Measurements from ENCODE around the gene FMNL2. TPM values are rescaled to one million over a fixed set of nuclear protein-coding genes. Genes with fewer than 3 reads are reported as not detected.
"Not testable (repeated sequence)": the region's sequence is repeated elsewhere in the genome, so short reads cannot be mapped to it uniquely, and the experiment has no call there.

The FMNL2 gene
- total RNA-seq, 1 experiment from 2014 or later, result 43.1 TPM

- H3K36me3 ChIP-seq (ENCODE audit: insufficient read depth, low read length, poor library complexity, severe bottlenecking), result no peaks in the 10 kb centered on the region
- ChIA-PET CTCF (no interaction called here), POLR2A (ENCODE audit: low non-redundant PET) (interaction anchor here (0.6 kb wide), 1 partner anchor 14 kb away, joined by 3 read pairs; no protein-coding TSS in a partner anchor)
- H3K9me3 ChIP-seq (ENCODE audit: low read depth, low read length, poor library complexity, severe bottlenecking), result no peaks in the 10 kb centered on the region
- TF ChIP-seq CTCF (conservative IDR thresholded peaks at IDR 0.05; ENCODE audit: low read depth, low read length) (no peak), EZH2 (IDR thresholded peaks at IDR 0.05; ENCODE audit: borderline replicate concordance, low read depth, low read length, poor library complexity, severe bottlenecking) (no peak)
- no peak overlapping the region for H3K4me3 ChIP-seq (ENCODE audit: low read depth, low read length, poor library complexity, severe bottlenecking)
- no peaks in the 10 kb centered on the region for H3K27me3 ChIP-seq (replicated peaks; ENCODE audit: insufficient read depth, low read depth, low read length, poor library complexity)
- peaks cover 42% of the 10 kb centered on the region for H3K4me1 ChIP-seq (ENCODE audit: insufficient read depth, low read length, poor library complexity, severe bottlenecking)
- H3K27ac ChIP-seq (ENCODE audit: low read depth, low read length, poor library complexity, severe bottlenecking), result no peak overlapping the region
- BruUV-seq (replicated peaks), result no TSS peak
- DNase-seq (ENCODE audit: low spot score), result no peak
- intact Hi-C loops (cut with micrococcal nuclease; ENCODE audit: unreplicated experiment), result no loop called here
Observed at GRCh38 chr2:152470861-152471854, 136.2 kb downstream of the FMNL2 start.

GRCh38 chr2:152472481-152472887 lies 137.5 kb downstream of the FMNL2 start:
- Histone ChIP-seq H3K4me1 (ENCODE audit: insufficient read depth, low read length, poor library complexity, severe bottlenecking) (peaks cover 42% of the 10 kb centered on the region), H3K27me3 (replicated peaks; ENCODE audit: insufficient read depth, low read depth, low read length, poor library complexity) (no peaks in the 10 kb centered on the region), H3K4me3 (ENCODE audit: low read depth, low read length, poor library complexity, severe bottlenecking) (no peak overlapping the region), H3K9me3 (ENCODE audit: low read depth, low read length, poor library complexity, severe bottlenecking) (no peaks in the 10 kb centered on the region), H3K36me3 (ENCODE audit: insufficient read depth, low read length, poor library complexity, severe bottlenecking) (no peaks in the 10 kb centered on the region), H3K27ac (ENCODE audit: low read depth, low read length, poor library complexity, severe bottlenecking) (no peak overlapping the region)
- TF ChIP-seq CTCF (conservative IDR thresholded peaks at IDR 0.05; ENCODE audit: low read depth, low read length) (no peak), EZH2 (IDR thresholded peaks at IDR 0.05; ENCODE audit: borderline replicate concordance, low read depth, low read length, poor library complexity, severe bottlenecking) (no peak)
- BruUV-seq (replicated peaks), result no TSS peak
- intact Hi-C loops (cut with micrococcal nuclease; ENCODE audit: unreplicated experiment), result no loop called here
- DNase-seq (ENCODE audit: low spot score), result no peak
- ChIA-PET POLR2A (ENCODE audit: low non-redundant PET) (no interaction called here), CTCF (no interaction called here)

- TF ChIP-seq CTCF (conservative IDR thresholded peaks at IDR 0.05; ENCODE audit: low read depth, low read length), result no peak
- TF ChIP-seq EZH2 (IDR thresholded peaks at IDR 0.05; ENCODE audit: borderline replicate concordance, low read depth, low read length, poor library complexity, severe bottlenecking), result no peak
- Histone ChIP-seq H3K4me1 (ENCODE audit: insufficient read depth, low read length, poor library complexity, severe bottlenecking) (peaks cover 35% of the 10 kb centered on the region), H3K4me3 (ENCODE audit: low read depth, low read length, poor library complexity, severe bottlenecking) (no peak overlapping the region), H3K9me3 (ENCODE audit: low read depth, low read length, poor library complexity, severe bottlenecking) (no peaks in the 10 kb centered on the region), H3K27ac (ENCODE audit: low read depth, low read length, poor library complexity, severe bottlenecking) (no peak overlapping the region), H3K27me3 (replicated peaks; ENCODE audit: insufficient read depth, low read depth, low read length, poor library complexity) (no peaks in the 10 kb centered on the region), H3K36me3 (ENCODE audit: insufficient read depth, low read length, poor library complexity, severe bottlenecking) (no peaks in the 10 kb centered on the region)
- no peak for DNase-seq (ENCODE audit: low spot score)
- CTCF ChIA-PET, result no interaction called here
- intact Hi-C loops (cut with micrococcal nuclease; ENCODE audit: unreplicated experiment), result no loop called here
- BruUV-seq (replicated peaks), result no TSS peak
- POLR2A ChIA-PET (ENCODE audit: low non-redundant PET), result no interaction called here
Observed at GRCh38 chr2:152473151-152473857, 138.3 kb downstream of the FMNL2 start.

DNA sequence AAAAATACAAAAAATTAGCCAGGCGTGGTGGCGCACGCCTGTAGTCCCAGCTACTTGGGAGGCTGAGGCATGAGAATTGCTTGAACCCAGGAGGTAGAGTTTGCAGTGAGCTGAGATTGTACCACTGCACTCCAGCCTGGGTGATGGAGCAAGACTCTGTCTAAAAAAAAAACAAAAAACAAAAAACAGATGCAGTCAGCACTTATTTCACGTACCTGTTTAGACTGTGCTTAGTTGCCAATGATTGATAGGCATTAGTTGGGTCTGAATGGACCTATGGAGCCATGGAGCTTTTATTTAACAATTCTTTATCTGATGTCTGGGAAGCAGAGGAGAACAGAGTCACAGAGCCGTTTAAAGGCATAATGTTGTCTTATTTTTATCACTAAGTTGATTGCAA lies 139.5 kb downstream of the FMNL2 start:
- H3K27me3 ChIP-seq (replicated peaks; ENCODE audit: insufficient read depth, low read depth, low read length, poor library complexity); H3K27ac ChIP-seq (ENCODE audit: low read depth, low read length, poor library complexity, severe bottlenecking); CTCF ChIA-PET; H3K4me3 ChIP-seq (ENCODE audit: low read depth, low read length, poor library complexity, severe bottlenecking); H3K36me3 ChIP-seq (ENCODE audit: insufficient read depth, low read length, poor library complexity, severe bottlenecking); H3K9me3 ChIP-seq (ENCODE audit: low read depth, low read length, poor library complexity, severe bottlenecking); intact Hi-C loops (cut with micrococcal nuclease; ENCODE audit: unreplicated experiment); DNase-seq (ENCODE audit: low spot score); BruUV-seq (replicated peaks): not testable (repeated sequence)
- POLR2A ChIA-PET (ENCODE audit: low non-redundant PET), result interaction anchor here (0.6 kb wide), 1 partner anchor 153 kb away, joined by 3 read pairs; no protein-coding TSS in a partner anchor
- peaks cover 23% of the 10 kb centered on the region for H3K4me1 ChIP-seq (ENCODE audit: insufficient read depth, low read length, poor library complexity, severe bottlenecking)

All from A673 (cell line).